ENCODE data around the gene RAX2.

DNA sequence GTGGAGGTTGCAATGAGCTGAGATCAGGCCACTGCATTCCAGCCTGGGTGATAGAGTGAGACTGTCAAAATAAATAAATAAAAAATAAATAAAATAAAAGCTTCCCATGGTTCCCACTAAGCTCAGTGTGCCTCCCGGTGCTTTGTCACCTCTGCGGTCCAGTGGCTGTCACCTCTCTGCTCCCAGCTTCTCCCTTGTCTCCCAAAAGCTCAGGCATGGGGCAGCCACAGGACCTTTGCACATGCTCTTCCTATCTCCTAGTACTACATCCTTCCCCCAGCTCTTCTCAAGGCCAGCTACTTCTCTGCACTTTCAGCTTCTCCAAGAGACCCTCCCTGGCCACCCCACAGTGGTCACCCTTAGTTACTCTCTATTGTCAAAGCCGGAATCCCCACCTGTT is 21.8 kb upstream of the RAX2 start:
- TF ChIP-seq CTCF (IDR thresholded peaks at IDR 0.05; ENCODE audit: low read length) (no peak), EZH2 (optimal IDR thresholded peaks at IDR 0.05; ENCODE audit: low read depth, low read length) (no peak), EZH2phosphoT487 (IDR thresholded peaks at IDR 0.05; ENCODE audit: low read length) (no peak)
